Omental fat pad (tissue), 4 donors: ENCODE results near the gene CNDP1. TPM values are rescaled to one million over a fixed set of nuclear protein-coding genes. Genes with fewer than 3 reads are reported as not detected.

Source experiments
- ATAC-seq: fragments of 150-250 bp; one replicate; pipeline ENCODE4 v1.9.1; 2016; ENCODE audit warnings: mild to moderate bottlenecking, moderate library complexity; ENCODE audit not compliant: low FRiP score
- DNase-seq: peaks from one replicate; pipeline ENCODE4 v3.0.0-alpha.2; 2019; ENCODE audit warnings: low spot score
- CTCF ChIP-seq, 3 donors: fragments of 450-650 bp; IDR thresholded peaks; one replicate each; pipeline ENCODE4 v1.5.1; 2016 to 2017; ENCODE audit warnings: antibody characterized with exemption in 3 of 3, mild to moderate bottlenecking in 3 of 3, moderate library complexity in 2 of 3
- total RNA-seq, 4 donors: library from RNA; depleted of rRNA; stranded (reverse); fragments of >200 nt; gene quantifications; one replicate each; pipeline ENCODE4 v1.1.0, GENCODE V29; 2016

The CNDP1 gene
- total RNA-seq, 4 donors from 2014 or later, result not detected

GRCh38 chr18:74622072-74622471 is 87.8 kb downstream of the CNDP1 start:
- ATAC-seq (no peak), DNase-seq (no peak)
- TF ChIP-seq CTCF (IDR thresholded peaks at IDR 0.05), result no peak

- no peak for TF ChIP-seq CTCF (IDR thresholded peaks at IDR 0.05)
- no peak for DNase-seq
- no peak for ATAC-seq
Measured at GRCh38 chr18:74623047-74623816, 88.9 kb downstream of the CNDP1 start.

GRCh38 chr18:74624466-74624865 is 90.2 kb downstream of the CNDP1 start:
- no peak for ATAC-seq
- no peak for DNase-seq
- no peak for TF ChIP-seq CTCF (IDR thresholded peaks at IDR 0.05)

- DNase-seq, result no peak
- TF ChIP-seq CTCF (IDR thresholded peaks at IDR 0.05), result no peak
- ATAC-seq, result no peak
Measured at GRCh38 chr18:74625157-74625556, 90.9 kb downstream of the CNDP1 start.

- TF ChIP-seq CTCF (IDR thresholded peaks at IDR 0.05), result no peak
- ATAC-seq, result no peak
- DNase-seq, result no peak
Measured at GRCh38 chr18:74626049-74626874, 92.0 kb downstream of the CNDP1 start.

GRCh38 chr18:74630804-74631203 is 96.5 kb downstream of the CNDP1 start:
- no peak for ATAC-seq
- no peak for TF ChIP-seq CTCF (IDR thresholded peaks at IDR 0.05)
- no peak for DNase-seq
